ENCODE data around the gene ABCC6.
"Not testable (repeated sequence)": the region's sequence is repeated elsewhere in the genome, so short reads cannot be mapped to it uniquely, and the experiment has no call there.

ABCC6 gene

GRCh38 chr16:16107839-16108238, 115.5 kb downstream of the ABCC6 start:
- no peak for DNase-seq

- DNase-seq: no peak
These were observed 116.8 kb downstream of the ABCC6 start for GRCh38 chr16:16106466-16106865.

GRCh38 chr16:16105646-16106045, 117.6 kb downstream of the ABCC6 start:
- no peak for DNase-seq

GRCh38 chr16:16104804-16105141, 118.5 kb downstream of the ABCC6 start:
- not testable (repeated sequence) for DNase-seq

- DNase-seq: not testable (repeated sequence)
These were observed 119.0 kb downstream of the ABCC6 start for GRCh38 chr16:16104132-16104803.

GRCh38 chr16:16102738-16103137, 120.6 kb downstream of the ABCC6 start:
- DNase-seq: no peak

GRCh38 chr16:16101585-16101984, 121.7 kb downstream of the ABCC6 start:
- DNase-seq: no peak

- DNase-seq: no peak
These were observed 122.7 kb downstream of the ABCC6 start for GRCh38 chr16:16100631-16101030.

- DNase-seq: no peak
These were observed 124.0 kb downstream of the ABCC6 start for GRCh38 chr16:16099320-16099719.
